Activated naive CD8-positive, alpha-beta T cell treated with anti-CD3 and anti-CD28 coated beads, Interleukin-2, amount 50 U/mL, for 24 hours (primary cell): ENCODE results near the gene CRKL.

Experiments used
- ATAC-seq: fragments of 150-1000 bp; cut with Tn5 transposase; one replicate; pipeline ENCODE4 v1.10.0; 2021
- DNase-seq: peaks from one replicate; pipeline ENCODE4 v3.0.0; 2021
- H3K27ac Mint-ChIP-seq: one replicate; pipeline ENCODE4 v1.8.0; 2021; ENCODE audit warnings: mild to moderate bottlenecking, mixed read lengths
- H3K27me3 Mint-ChIP-seq: one replicate; pipeline ENCODE4 v1.8.0; 2021; ENCODE audit warnings: mixed read lengths
- H3K36me3 Mint-ChIP-seq: one replicate; pipeline ENCODE4 v1.8.0; 2021; ENCODE audit warnings: low read depth, mixed read lengths
- H3K4me1 Mint-ChIP-seq: one replicate; pipeline ENCODE4 v1.8.0; 2021; ENCODE audit warnings: mixed read lengths
- H3K4me3 Mint-ChIP-seq: one replicate; pipeline ENCODE4 v1.8.0; 2021; ENCODE audit warnings: mild to moderate bottlenecking, moderate library complexity, mixed read lengths
- H3K9me3 Mint-ChIP-seq: one replicate; pipeline ENCODE4 v1.8.0; 2021; ENCODE audit warnings: mixed read lengths

Gene CRKL

GRCh38 chr22:20992456-20993303, 75.5 kb downstream of the CRKL start:
- no peak for DNase-seq
- no peaks in the 10 kb centered on the region for H3K9me3 Mint-ChIP-seq
- H3K4me1 Mint-ChIP-seq, result no peaks in the 10 kb centered on the region
- H3K27me3 Mint-ChIP-seq, result no peaks in the 10 kb centered on the region
- H3K4me3 Mint-ChIP-seq, result no peak overlapping the region
- no peak for ATAC-seq
- H3K36me3 Mint-ChIP-seq, result peaks cover 4% of the 10 kb centered on the region
- H3K27ac Mint-ChIP-seq, result no peak overlapping the region

GRCh38 chr22:20993304-20994127, 76.3 kb downstream of the CRKL start:
- Mint-ChIP-seq H3K27ac (no peak overlapping the region), H3K9me3 (no peaks in the 10 kb centered on the region)

GRCh38 chr22:20994128-20994901, 77.1 kb downstream of the CRKL start:
- no peak overlapping the region for H3K27ac Mint-ChIP-seq
- H3K4me1 Mint-ChIP-seq, result no peaks in the 10 kb centered on the region
- ATAC-seq (no peak), DNase-seq (no peak)
- no peaks in the 10 kb centered on the region for H3K9me3 Mint-ChIP-seq
- no peaks in the 10 kb centered on the region for H3K27me3 Mint-ChIP-seq
- H3K36me3 Mint-ChIP-seq, result peaks cover 5% of the 10 kb centered on the region
- no peak overlapping the region for H3K4me3 Mint-ChIP-seq

More at GRCh38 chr22:20993304-20994127, 76.3 kb downstream of the CRKL start:
- ATAC-seq (no peak), DNase-seq (no peak)
- Mint-ChIP-seq H3K36me3 (peaks cover 5% of the 10 kb centered on the region), H3K27me3 (no peaks in the 10 kb centered on the region), H3K4me3 (no peak overlapping the region), H3K4me1 (no peaks in the 10 kb centered on the region)

GRCh38 chr22:20994902-20995241, 77.7 kb downstream of the CRKL start:
- H3K36me3 Mint-ChIP-seq, result peaks cover 5% of the 10 kb centered on the region
- H3K27me3 Mint-ChIP-seq, result no peaks in the 10 kb centered on the region
- no peak for DNase-seq
- H3K27ac Mint-ChIP-seq, result no peak overlapping the region
- peaks cover 3% of the 10 kb centered on the region for H3K4me1 Mint-ChIP-seq
- no peak overlapping the region for H3K4me3 Mint-ChIP-seq
- ATAC-seq, result no peak
- H3K9me3 Mint-ChIP-seq, result no peaks in the 10 kb centered on the region

- Mint-ChIP-seq H3K27me3 (no peaks in the 10 kb centered on the region), H3K9me3 (no peaks in the 10 kb centered on the region), H3K4me3 (no peak overlapping the region), H3K4me1 (peaks cover 8% of the 10 kb centered on the region), H3K36me3 (peaks cover 3% of the 10 kb centered on the region), H3K27ac (no peak overlapping the region)
- no peak for DNase-seq
- ATAC-seq, result no peak
Observed at GRCh38 chr22:20995329-20996030, 78.3 kb downstream of the CRKL start.

- no peak for ATAC-seq
- no peak for DNase-seq
- Mint-ChIP-seq H3K4me1 (peaks cover 8% of the 10 kb centered on the region), H3K27me3 (no peaks in the 10 kb centered on the region), H3K27ac (no peak overlapping the region), H3K4me3 (no peak overlapping the region), H3K9me3 (no peaks in the 10 kb centered on the region), H3K36me3 (peaks cover 3% of the 10 kb centered on the region)
Observed at GRCh38 chr22:20996031-20996410, 78.8 kb downstream of the CRKL start.

- no peaks in the 10 kb centered on the region for H3K9me3 Mint-ChIP-seq
- ATAC-seq, result no peak
Observed at GRCh38 chr22:20996598-20997535, 79.7 kb downstream of the CRKL start.

GRCh38 chr22:20997536-20998257, 80.5 kb downstream of the CRKL start:
- ATAC-seq, result no peak
- no peak overlapping the region for H3K27ac Mint-ChIP-seq
- no peaks in the 10 kb centered on the region for H3K9me3 Mint-ChIP-seq
- H3K36me3 Mint-ChIP-seq, result peaks cover 11% of the 10 kb centered on the region
- DNase-seq, result no peak
- H3K4me3 Mint-ChIP-seq, result no peak overlapping the region
- no peaks in the 10 kb centered on the region for H3K27me3 Mint-ChIP-seq
- peaks cover 15% of the 10 kb centered on the region for H3K4me1 Mint-ChIP-seq

More at GRCh38 chr22:20996598-20997535, 79.7 kb downstream of the CRKL start:
- H3K36me3 Mint-ChIP-seq, result peaks cover 10% of the 10 kb centered on the region
- H3K27me3 Mint-ChIP-seq, result no peaks in the 10 kb centered on the region
- no peak for DNase-seq
- peaks cover 15% of the 10 kb centered on the region for H3K4me1 Mint-ChIP-seq
- H3K27ac Mint-ChIP-seq, result no peak overlapping the region
- H3K4me3 Mint-ChIP-seq, result no peak overlapping the region

GRCh38 chr22:20998411-20999336, 81.5 kb downstream of the CRKL start:
- ATAC-seq (no peak), DNase-seq (no peak)
- H3K9me3 Mint-ChIP-seq, result no peaks in the 10 kb centered on the region
- H3K4me3 Mint-ChIP-seq, result no peak overlapping the region
- H3K27me3 Mint-ChIP-seq, result no peaks in the 10 kb centered on the region
- peak overlapping the region; percentile 22 for H3K27ac Mint-ChIP-seq
- peaks cover 24% of the 10 kb centered on the region for H3K4me1 Mint-ChIP-seq
- peaks cover 11% of the 10 kb centered on the region for H3K36me3 Mint-ChIP-seq

- Mint-ChIP-seq H3K27me3 (no peaks in the 10 kb centered on the region), H3K4me3 (peak overlapping the region; percentile 98), H3K27ac (peak overlapping the region; percentile 100), H3K36me3 (peaks cover 11% of the 10 kb centered on the region), H3K9me3 (no peaks in the 10 kb centered on the region), H3K4me1 (peaks cover 27% of the 10 kb centered on the region)
- ATAC-seq (no peak), DNase-seq (no peak)
Observed at GRCh38 chr22:20999350-21000206, 82.4 kb downstream of the CRKL start.

- Mint-ChIP-seq H3K4me3 (peak overlapping the region; percentile 98), H3K4me1 (peaks cover 27% of the 10 kb centered on the region), H3K9me3 (no peaks in the 10 kb centered on the region), H3K27me3 (no peaks in the 10 kb centered on the region), H3K27ac (peak overlapping the region; percentile 100), H3K36me3 (peaks cover 11% of the 10 kb centered on the region)
- DNase-seq (no peak), ATAC-seq (no peak)
Observed at GRCh38 chr22:21000207-21000986, 83.2 kb downstream of the CRKL start.
